ENCODE measurements around the gene ZNF669. TPM values are rescaled to one million over a fixed set of nuclear protein-coding genes. Genes with fewer than 3 reads are reported as not detected.

The ZNF669 gene
- total RNA-seq, 1 donor from 2014 or later: 10.0 TPM

GRCh38 chr1:247089616-247090375 is 14.4 kb downstream of the ZNF669 start:
- Mint-ChIP-seq H3K27ac (ENCODE audit: unreplicated experiment) (no peak overlapping the region), H3K4me1 (ENCODE audit: unreplicated experiment) (no peaks in the 10 kb centered on the region), H3K4me3 (ENCODE audit: unreplicated experiment) (no peak overlapping the region), H3K27me3 (ENCODE audit: unreplicated experiment) (no peaks in the 10 kb centered on the region), H3K9me3 (ENCODE audit: unreplicated experiment) (peaks cover 5% of the 10 kb centered on the region), H3K36me3 (ENCODE audit: unreplicated experiment) (no peaks in the 10 kb centered on the region)
- no peak for TF ChIP-seq CTCF (IDR thresholded peaks at IDR 0.05)
- no peak for DNase-seq (ENCODE audit: extremely low spot score, unreplicated experiment)

- no peak overlapping the region for H3K4me3 Mint-ChIP-seq (ENCODE audit: unreplicated experiment)
- H3K36me3 Mint-ChIP-seq (ENCODE audit: unreplicated experiment): no peaks in the 10 kb centered on the region
- no peaks in the 10 kb centered on the region for H3K4me1 Mint-ChIP-seq (ENCODE audit: unreplicated experiment)
- peaks cover 8% of the 10 kb centered on the region for H3K9me3 Mint-ChIP-seq (ENCODE audit: unreplicated experiment)
- DNase-seq (ENCODE audit: extremely low spot score, unreplicated experiment): no peak
- no peaks in the 10 kb centered on the region for H3K27me3 Mint-ChIP-seq (ENCODE audit: unreplicated experiment)
- H3K27ac Mint-ChIP-seq (ENCODE audit: unreplicated experiment): no peak overlapping the region
- no peak for TF ChIP-seq CTCF (IDR thresholded peaks at IDR 0.05)
Measured at GRCh38 chr1:247088967-247089366, 15.2 kb downstream of the ZNF669 start.

GRCh38 chr1:247087256-247087655 is 16.9 kb downstream of the ZNF669 start:
- Mint-ChIP-seq H3K4me3 (ENCODE audit: unreplicated experiment) (no peak overlapping the region), H3K36me3 (ENCODE audit: unreplicated experiment) (no peaks in the 10 kb centered on the region), H3K9me3 (ENCODE audit: unreplicated experiment) (peaks cover 4% of the 10 kb centered on the region), H3K27ac (ENCODE audit: unreplicated experiment) (no peak overlapping the region), H3K4me1 (ENCODE audit: unreplicated experiment) (no peaks in the 10 kb centered on the region), H3K27me3 (ENCODE audit: unreplicated experiment) (peaks cover 7% of the 10 kb centered on the region)
- TF ChIP-seq CTCF (IDR thresholded peaks at IDR 0.05): no peak
- DNase-seq (ENCODE audit: extremely low spot score, unreplicated experiment): no peak

- no peak overlapping the region for H3K27ac Mint-ChIP-seq (ENCODE audit: unreplicated experiment)
- no peak overlapping the region for H3K4me3 Mint-ChIP-seq (ENCODE audit: unreplicated experiment)
- no peaks in the 10 kb centered on the region for H3K36me3 Mint-ChIP-seq (ENCODE audit: unreplicated experiment)
- no peak for DNase-seq (ENCODE audit: extremely low spot score, unreplicated experiment)
- H3K27me3 Mint-ChIP-seq (ENCODE audit: unreplicated experiment): peaks cover 7% of the 10 kb centered on the region
- no peak for TF ChIP-seq CTCF (IDR thresholded peaks at IDR 0.05)
- H3K9me3 Mint-ChIP-seq (ENCODE audit: unreplicated experiment): peaks cover 4% of the 10 kb centered on the region
- no peaks in the 10 kb centered on the region for H3K4me1 Mint-ChIP-seq (ENCODE audit: unreplicated experiment)
Measured at GRCh38 chr1:247085310-247085709, 18.8 kb downstream of the ZNF669 start.

- Mint-ChIP-seq H3K9me3 (ENCODE audit: unreplicated experiment) (peaks cover 4% of the 10 kb centered on the region), H3K4me3 (ENCODE audit: unreplicated experiment) (no peak overlapping the region), H3K36me3 (ENCODE audit: unreplicated experiment) (no peaks in the 10 kb centered on the region), H3K27ac (ENCODE audit: unreplicated experiment) (no peak overlapping the region), H3K27me3 (ENCODE audit: unreplicated experiment) (peaks cover 7% of the 10 kb centered on the region), H3K4me1 (ENCODE audit: unreplicated experiment) (peaks cover 1% of the 10 kb centered on the region)
- no peak for DNase-seq (ENCODE audit: extremely low spot score, unreplicated experiment)
- no peak for TF ChIP-seq CTCF (IDR thresholded peaks at IDR 0.05)
Measured at GRCh38 chr1:247084771-247085170, 19.4 kb downstream of the ZNF669 start.
